SK-N-DZ (cell line): ENCODE measurements around the gene TOMM7.
"Not testable (repeated sequence)": the region's sequence is repeated elsewhere in the genome, so short reads cannot be mapped to it uniquely, and the experiment has no call there.

Source experiments
- DNase-seq: peaks from one replicate; pipeline ENCODE4 v3.0.0-alpha.2; 2015; ENCODE audit warnings: low spot score
- small RNA-seq, 2 experiments: library from RNA; depleted of rRNA; stranded (forward); fragments of <200 nt; gene quantifications; one replicate each; pipeline ENCODE3, GENCODE V24; 2014

Gene TOMM7

GRCh38 chr7:22784346-22784745, 38.3 kb downstream of the TOMM7 start:
- DNase-seq = no peak

GRCh38 chr7:22783421-22783820, 39.2 kb downstream of the TOMM7 start:
- DNase-seq = no peak

- DNase-seq = peak; percentile 41
Measured at GRCh38 chr7:22782616-22783232, 39.9 kb downstream of the TOMM7 start.

GRCh38 chr7:22781230-22781711, 41.4 kb downstream of the TOMM7 start:
- DNase-seq = no peak

- not testable (repeated sequence) for DNase-seq
Measured at GRCh38 chr7:22779730-22780323, 42.8 kb downstream of the TOMM7 start.

- DNase-seq = no peak
Measured at GRCh38 chr7:22776964-22777363, 45.7 kb downstream of the TOMM7 start.

GRCh38 chr7:22772885-22773284, 49.8 kb downstream of the TOMM7 start:
- DNase-seq = no peak

- no peak for DNase-seq
Measured at GRCh38 chr7:22771872-22772228, 50.8 kb downstream of the TOMM7 start.

GRCh38 chr7:22771194-22771871, 51.3 kb downstream of the TOMM7 start:
- no peak for DNase-seq

- DNase-seq = no peak
Measured at GRCh38 chr7:22765609-22766008, 57.0 kb downstream of the TOMM7 start.

Small RNA genes lying within 50 kb of the gene (small RNA-seq; reads per million reads assigned to genes)
- gene SNORD93 = 5.7 to 79.1 reads per million in 2 experiments
